Stimulated activated CD8-positive, alpha-beta memory T cell treated with anti-CD3 and anti-CD28 coated beads, Interleukin-4, amount 100 ng/mL, for 24 hours (primary cell): ENCODE results near the gene MIAT.
"Not testable (repeated sequence)": the region's sequence is repeated elsewhere in the genome, so short reads cannot be mapped to it uniquely, and the experiment has no call there.

Experiments
- DNase-seq: peaks from one replicate; pipeline ENCODE4 v3.0.0-alpha.2; 2020; ENCODE audit warnings: low read depth

The MIAT gene

GRCh38 chr22:26700462-26700861 lies 43.1 kb downstream of the MIAT start:
- DNase-seq: no peak

GRCh38 chr22:26700886-26701285 lies 43.5 kb downstream of the MIAT start:
- no peak for DNase-seq

- no peak for DNase-seq
These were observed 43.9 kb downstream of the MIAT start for GRCh38 chr22:26701323-26701722.

- DNase-seq: no peak
These were observed 45.8 kb downstream of the MIAT start for GRCh38 chr22:26702906-26703830.

- not testable (repeated sequence) for DNase-seq
These were observed 48.0 kb downstream of the MIAT start for GRCh38 chr22:26705379-26705778.

- no peak for DNase-seq
These were observed 49.7 kb downstream of the MIAT start for GRCh38 chr22:26707090-26707489.

GRCh38 chr22:26707581-26707980 lies 50.2 kb downstream of the MIAT start:
- DNase-seq: no peak

- no peak for DNase-seq
These were observed 51.0 kb downstream of the MIAT start for GRCh38 chr22:26708256-26709009.

GRCh38 chr22:26709617-26710390 lies 52.4 kb downstream of the MIAT start:
- no peak for DNase-seq

GRCh38 chr22:26711205-26711963 lies 54.0 kb downstream of the MIAT start:
- peak; percentile 3 for DNase-seq

- DNase-seq: no peak
These were observed 54.8 kb downstream of the MIAT start for GRCh38 chr22:26712158-26712557.

GRCh38 chr22:26713823-26714449 lies 56.5 kb downstream of the MIAT start:
- DNase-seq: no peak

- no peak for DNase-seq
These were observed 57.6 kb downstream of the MIAT start for GRCh38 chr22:26714971-26715370.

- DNase-seq: no peak
These were observed 58.1 kb downstream of the MIAT start for GRCh38 chr22:26715392-26715936.

- DNase-seq: no peak
These were observed 61.1 kb downstream of the MIAT start for GRCh38 chr22:26718488-26718887.

- no peak for DNase-seq
These were observed 61.5 kb downstream of the MIAT start for GRCh38 chr22:26718905-26719304.

GRCh38 chr22:26722159-26722558 lies 64.8 kb downstream of the MIAT start:
- DNase-seq: no peak

- no peak for DNase-seq
These were observed 67.0 kb downstream of the MIAT start for GRCh38 chr22:26724414-26724813.

GRCh38 chr22:26725012-26725676 lies 67.8 kb downstream of the MIAT start:
- DNase-seq: no peak
